GM18517 (cell line): ENCODE data around the gene CREBBP.

Experiments
- ATAC-seq: cut with Tn5 transposase; IDR thresholded peaks from one replicate; pipeline ENCODE4 v1.9.1; 2021; ENCODE audit warnings: mild to moderate bottlenecking, moderate library complexity; ENCODE audit not compliant: unreplicated experiment

CREBBP gene

DNA sequence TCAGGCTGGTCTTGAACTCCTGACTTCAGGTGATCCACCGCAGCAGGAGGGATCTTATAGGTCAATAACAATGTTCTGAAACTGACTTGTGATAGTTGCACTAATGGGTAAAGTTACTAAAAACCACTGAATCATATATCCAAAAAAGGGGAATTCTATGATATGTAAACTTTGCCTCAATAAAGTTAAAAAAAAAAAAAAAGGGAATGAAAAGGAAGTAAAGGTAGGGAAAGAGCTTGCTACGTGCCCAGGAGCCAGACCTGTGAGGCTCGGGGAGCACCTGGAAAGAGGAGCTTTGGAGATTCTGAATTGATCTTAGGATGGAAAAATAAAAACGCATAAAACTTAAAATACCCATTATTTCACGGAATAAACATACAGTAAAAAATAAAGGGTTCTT is 142.4 kb downstream of the CREBBP start:
- ATAC-seq, result no peak

DNA sequence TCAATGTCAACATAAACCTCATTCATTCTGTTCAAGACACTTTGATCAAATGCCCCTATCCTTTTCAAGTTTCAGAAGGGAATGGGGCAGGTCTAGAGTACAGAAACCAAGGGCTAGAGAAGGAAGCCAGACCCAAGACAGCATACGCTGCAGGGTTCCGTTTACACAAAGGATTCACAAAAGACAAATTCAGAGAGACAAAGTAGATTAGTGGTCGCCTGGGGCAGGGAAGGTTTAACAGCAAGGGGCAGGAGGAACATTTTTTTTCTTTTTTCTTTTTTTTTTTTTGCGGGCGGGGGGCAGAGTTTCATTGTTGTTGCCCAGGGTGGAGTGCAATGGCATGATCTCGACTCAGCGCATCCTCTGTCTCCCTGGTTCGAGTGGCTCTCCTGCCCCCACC is 143.3 kb downstream of the CREBBP start:
- ATAC-seq, result no peak

- no peak for ATAC-seq
Observed at GRCh38 chr16:3736116-3736515, 144.4 kb downstream of the CREBBP start.

DNA sequence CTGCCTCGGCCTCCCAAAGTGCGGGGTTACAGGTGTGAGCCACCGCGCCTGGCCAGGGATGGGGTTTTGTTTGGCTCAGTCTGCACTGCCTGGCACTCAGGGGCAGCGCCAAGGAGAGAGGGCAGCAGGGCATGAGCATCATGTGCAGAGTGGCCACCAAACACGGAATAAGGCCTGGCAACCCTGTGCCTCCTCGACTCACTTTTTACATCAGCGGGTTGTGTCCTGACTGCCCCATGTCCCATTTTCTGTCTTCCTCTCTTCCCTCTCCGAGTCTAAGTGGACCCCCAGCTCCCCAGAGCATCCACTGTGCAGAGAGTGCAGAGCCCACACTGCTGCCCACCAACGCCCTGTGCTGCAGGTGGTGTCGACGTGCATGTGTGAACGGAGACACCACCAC is 145.0 kb downstream of the CREBBP start:
- ATAC-seq, result no peak

- no peak for ATAC-seq
Observed at GRCh38 chr16:3734758-3735221, 145.7 kb downstream of the CREBBP start.

GRCh38 chr16:3734084-3734757 is 146.3 kb downstream of the CREBBP start:
- no peak for ATAC-seq

DNA sequence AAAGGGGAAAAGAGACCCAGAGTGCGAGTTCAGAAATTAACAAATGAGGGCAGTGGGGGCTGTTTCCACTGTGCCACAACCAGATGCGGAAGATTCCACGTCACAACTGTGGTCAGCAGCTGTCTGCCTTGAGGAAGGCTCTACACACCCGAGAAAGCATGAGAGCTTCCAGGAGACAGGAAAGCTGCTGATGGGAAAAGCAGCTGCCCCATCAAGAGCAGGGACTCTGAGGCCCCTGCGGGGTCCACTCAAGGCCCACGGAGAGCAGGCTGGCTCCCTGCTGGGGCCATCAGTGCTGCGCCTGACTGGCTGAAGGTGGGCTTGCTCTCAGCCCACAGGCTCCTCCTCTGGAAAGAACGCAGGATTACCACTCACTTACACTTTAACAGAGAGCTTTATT is 148.3 kb downstream of the CREBBP start:
- no peak for ATAC-seq

GRCh38 chr16:3731126-3731935 is 149.2 kb downstream of the CREBBP start:
- no peak for ATAC-seq

DNA sequence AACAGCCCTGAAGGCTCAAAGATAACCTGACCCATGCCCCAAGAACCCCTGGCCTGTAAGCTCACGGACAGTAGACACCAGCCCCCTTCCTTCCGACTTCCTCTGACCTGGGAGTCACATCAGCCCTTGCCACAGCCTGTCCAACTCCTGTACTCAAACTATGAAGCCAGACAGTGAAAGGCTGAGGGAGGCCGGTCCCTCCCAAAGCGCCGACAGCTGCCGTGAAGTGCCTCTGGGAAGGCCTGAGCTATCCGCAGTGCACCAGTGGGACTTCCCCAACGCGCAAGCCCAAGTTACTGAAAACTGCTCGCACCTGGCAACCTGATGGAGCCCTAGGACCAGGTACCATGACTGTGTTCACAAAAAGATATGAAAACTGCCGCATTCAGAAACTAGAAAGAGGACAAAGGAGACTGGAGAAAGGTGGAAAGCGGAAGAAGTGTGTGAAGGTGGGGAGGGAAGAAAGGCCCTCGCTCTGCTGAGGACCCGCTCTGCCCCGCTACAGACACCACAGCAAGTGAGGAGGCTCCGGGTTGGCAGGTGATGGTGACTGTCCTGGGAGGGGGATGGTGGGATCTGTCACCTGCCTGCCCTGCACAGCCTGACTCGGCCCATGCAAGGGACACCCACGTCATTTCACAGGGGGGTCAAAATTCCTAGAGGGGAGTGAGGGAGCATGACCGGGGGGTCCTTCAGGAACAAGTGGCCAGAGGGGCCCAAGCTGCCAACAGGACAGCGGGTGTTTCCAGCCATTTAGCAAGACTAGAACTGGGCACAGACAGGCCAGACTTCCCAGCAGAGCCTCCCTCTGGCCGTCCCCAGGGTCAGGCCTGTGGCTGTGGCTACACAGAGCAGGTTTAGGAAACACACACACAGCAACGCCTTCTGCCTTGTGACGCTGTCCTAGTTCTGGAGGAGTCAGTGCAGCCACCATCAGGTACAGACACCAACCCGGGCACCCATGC is 150.1 kb downstream of the CREBBP start:
- no peak for ATAC-seq

DNA sequence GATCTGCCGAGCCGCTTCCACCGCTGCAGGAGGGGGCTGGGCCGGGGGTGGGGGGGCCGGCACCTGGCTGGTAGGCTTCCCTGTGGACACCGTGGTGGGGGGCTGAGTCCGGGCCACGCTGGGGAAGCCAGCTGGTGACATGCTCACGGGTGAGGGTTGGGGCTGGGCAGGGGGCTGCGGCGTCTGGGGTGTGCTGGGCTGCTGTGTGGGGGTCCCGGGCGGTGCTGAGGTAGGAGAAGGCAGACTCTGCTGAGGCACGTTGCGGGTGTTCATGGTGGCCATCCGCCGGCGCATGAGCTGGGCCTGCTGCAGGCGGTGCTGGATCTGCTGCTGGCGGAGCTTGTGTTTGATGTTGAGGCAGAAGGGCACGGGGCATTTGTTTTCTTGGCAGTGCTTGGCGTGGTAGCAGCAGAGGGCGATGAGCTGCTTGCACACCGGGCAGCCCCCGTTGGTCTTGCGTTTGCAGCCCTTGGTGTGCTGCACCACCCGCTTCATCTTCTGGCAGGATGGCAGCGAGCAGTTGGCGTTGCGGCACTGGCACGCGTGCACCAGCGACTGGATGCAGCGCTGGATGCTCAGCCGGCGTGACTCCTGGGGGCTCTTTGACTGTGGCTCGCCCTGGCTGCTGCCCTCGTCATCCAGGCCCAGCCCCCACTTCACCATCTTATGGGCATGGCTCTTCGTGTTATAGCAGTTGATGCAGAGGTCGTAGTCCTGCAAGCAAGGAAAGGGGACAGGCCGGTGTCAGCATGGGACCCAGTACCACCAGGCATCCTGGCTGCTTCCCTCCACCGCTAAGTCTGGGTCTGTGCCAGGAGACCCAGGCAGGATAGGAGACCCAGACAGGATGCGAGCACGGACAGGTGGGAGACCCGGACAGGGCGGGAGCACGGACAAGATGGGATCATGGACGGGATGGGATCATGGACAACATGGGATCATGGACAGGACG is 151.1 kb downstream of the CREBBP start:
- no peak for ATAC-seq

DNA sequence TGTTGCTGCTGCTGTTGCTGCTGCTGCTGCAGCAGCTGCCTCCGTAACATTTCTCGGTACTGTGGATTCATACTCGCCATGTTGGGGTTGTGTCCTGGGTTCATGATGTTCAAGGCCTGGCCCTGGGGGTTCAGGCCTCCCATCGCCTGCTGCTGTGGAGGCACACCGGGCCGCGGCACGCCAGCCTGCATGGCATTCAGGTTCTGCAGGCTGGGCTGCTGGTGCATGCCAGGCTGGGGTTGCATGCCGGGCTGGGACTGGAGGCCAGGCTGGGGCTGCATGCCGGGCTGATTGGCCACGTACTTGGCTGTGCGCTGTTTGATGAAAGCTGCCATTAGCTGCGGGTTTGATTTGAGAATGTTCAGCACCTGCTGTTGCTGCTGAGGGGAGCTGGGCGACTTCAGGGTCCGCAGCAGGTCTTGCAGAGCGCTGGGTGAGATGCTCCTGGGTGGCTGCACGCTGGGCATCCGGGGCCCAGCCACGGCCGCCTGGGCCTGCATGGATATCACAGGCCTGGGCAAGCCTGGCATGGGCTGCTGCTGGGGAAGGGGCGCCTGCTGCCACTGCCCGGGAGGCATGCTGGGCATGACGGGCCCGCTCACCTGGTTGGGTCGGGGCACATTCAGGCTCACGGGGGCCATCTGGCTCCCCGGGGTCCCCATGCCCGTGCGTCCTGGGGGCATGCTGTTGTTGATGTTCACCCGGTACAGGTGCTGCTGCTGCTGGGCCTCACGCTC is 151.9 kb downstream of the CREBBP start:
- no peak for ATAC-seq

DNA sequence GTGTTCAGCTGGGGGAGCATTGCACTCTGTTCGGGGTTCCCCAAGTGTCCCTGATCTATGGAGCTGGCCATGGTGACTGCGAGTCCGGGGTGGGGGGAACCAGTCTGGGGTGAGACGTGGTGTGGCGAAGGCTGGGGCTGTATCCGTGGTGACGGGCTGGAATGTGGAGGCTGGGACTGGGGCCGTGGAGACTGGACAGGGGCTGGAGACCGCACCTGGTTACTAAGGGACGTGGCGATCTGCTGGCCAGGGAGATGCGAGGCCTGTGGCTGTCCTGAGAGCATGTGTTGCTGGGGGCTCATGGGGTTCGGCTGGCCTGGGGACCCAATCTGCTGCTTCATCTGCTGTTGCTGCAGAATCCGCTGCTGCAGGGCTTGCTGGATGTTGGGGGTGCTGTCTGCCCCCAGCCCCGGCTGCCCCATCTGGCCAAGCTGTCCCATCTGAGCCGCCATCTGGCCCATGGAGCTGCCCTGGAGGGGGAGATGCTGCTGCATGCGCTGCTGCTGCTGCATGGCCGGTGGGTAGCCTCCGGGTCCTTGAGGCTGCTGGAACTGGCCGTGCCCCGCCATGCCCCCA is 152.6 kb downstream of the CREBBP start:
- ATAC-seq, result no peak

- no peak for ATAC-seq
Observed at GRCh38 chr16:3726021-3726687, 154.4 kb downstream of the CREBBP start.

GRCh38 chr16:3725276-3725675 is 155.2 kb downstream of the CREBBP start:
- ATAC-seq, result no peak

- ATAC-seq, result no peak
Observed at GRCh38 chr16:3722508-3722907, 158.0 kb downstream of the CREBBP start.

GRCh38 chr16:3720418-3720817 is 160.1 kb downstream of the CREBBP start:
- no peak for ATAC-seq

DNA sequence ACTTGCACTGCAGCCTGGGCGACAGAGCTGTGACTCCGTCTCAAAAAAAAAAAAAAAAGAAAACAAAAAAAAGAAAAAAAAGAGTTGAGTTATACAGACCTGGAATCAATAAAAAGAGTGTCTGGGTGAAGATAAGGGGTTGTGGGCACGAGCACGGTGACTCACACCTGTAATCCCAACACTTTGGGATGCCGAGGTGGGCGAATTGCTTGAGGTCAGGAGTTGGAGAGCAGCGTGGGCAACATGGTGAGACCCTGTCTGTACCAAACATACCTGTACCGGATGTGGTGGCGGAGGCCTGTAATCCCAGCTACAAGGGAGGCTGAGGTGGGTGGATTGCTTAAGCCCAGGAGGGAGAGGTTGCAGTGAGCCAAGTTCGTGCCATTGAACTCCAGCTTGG is 161.9 kb downstream of the CREBBP start:
- ATAC-seq, result no peak

DNA sequence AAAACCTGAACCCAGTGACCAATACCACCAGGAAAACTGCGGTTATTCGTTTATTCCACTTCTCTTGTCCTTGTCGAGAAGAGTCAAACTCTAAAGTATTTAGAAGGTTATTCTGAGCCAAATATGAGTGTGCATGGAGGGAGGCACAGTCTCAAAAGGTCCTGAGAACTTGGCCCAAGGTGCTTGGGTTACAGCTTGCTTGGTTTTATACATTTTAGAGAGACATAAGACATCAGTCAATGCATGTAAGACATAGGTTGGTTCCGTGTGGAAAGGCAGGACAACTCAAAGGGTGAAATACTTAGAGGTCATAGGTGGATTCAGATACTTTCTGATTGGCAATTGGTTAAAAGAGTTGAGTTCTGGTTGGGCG is 162.5 kb downstream of the CREBBP start:
- ATAC-seq, result no peak
